RWPE2 (cell line): ENCODE measurements around the gene LRRC42.

Source experiments
- ATAC-seq: fragments of 200-7000 bp; cut with Tn5 transposase; 3 replicates; pipeline ENCODE4 v1.9.1; 2021; ENCODE audit warnings: low read depth
- DNase-seq: peaks from one replicate; pipeline ENCODE4 v3.0.0-alpha.2; 2020; ENCODE audit warnings: low spot score
- H3K27ac ChIP-seq: fragments of 450-650 bp; 2 replicates; pipeline ENCODE4 v1.5.1; 2017; ENCODE audit warnings: mild to moderate bottlenecking; ENCODE audit not compliant: poor library complexity, severe bottlenecking
- H3K27me3 ChIP-seq: fragments of 250-450 bp; sonication (Bioruptor Pico); 2 replicates; pipeline ENCODE4 v1.5.1; 2021; ENCODE audit warnings: mild to moderate bottlenecking, moderate library complexity; ENCODE audit not compliant: insufficient read depth, poor library complexity, severe bottlenecking
- H3K36me3 ChIP-seq: fragments of 250-450 bp; sonication (Bioruptor Pico); 2 replicates; pipeline ENCODE4 v1.5.1; 2020; ENCODE audit warnings: low read depth, mild to moderate bottlenecking, moderate library complexity
- H3K4me1 ChIP-seq: fragments of 250-450 bp; sonication (Bioruptor Pico); 2 replicates; pipeline ENCODE4 v1.5.1; 2021; ENCODE audit warnings: mild to moderate bottlenecking, moderate library complexity; ENCODE audit not compliant: insufficient read depth, poor library complexity, severe bottlenecking
- H3K4me3 ChIP-seq: fragments of 250-450 bp; sonication (Bioruptor Pico); 2 replicates; pipeline ENCODE4 v1.5.1; 2021; ENCODE audit warnings: mild to moderate bottlenecking, moderate library complexity; ENCODE audit not compliant: severe bottlenecking
- H3K9me3 ChIP-seq: fragments of 250-450 bp; sonication (Bioruptor Pico); 2 replicates; pipeline ENCODE4 v1.5.1; 2021; ENCODE audit warnings: mild to moderate bottlenecking, moderate library complexity; ENCODE audit not compliant: severe bottlenecking
- CTCF ChIP-seq: fragments of 450-650 bp; IDR thresholded peaks from one replicate; pipeline ENCODE4 v1.5.1; 2017; ENCODE audit warnings: mild to moderate bottlenecking, moderate library complexity; ENCODE audit not compliant: poor library complexity, severe bottlenecking

The LRRC42 gene

DNA sequence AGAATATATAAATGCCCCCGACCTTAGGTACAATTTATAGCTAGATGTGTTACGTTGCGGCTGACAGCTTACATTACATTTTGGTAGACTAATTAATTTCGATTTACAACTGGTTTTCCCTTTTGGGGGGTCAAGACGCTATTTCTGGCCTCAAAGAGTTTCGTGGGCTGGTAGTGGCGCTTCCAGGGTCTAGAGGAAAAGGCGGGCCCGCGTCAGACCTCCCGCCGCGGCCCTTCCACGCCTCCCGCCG lies 1.0 kb upstream of the LRRC42 start:
- no peak for TF ChIP-seq CTCF
- ATAC-seq = no peak
- Histone ChIP-seq H3K4me3 (peak overlapping the region; percentile 62), H3K27ac (peak overlapping the region; percentile 73), H3K9me3 (no peaks in the 10 kb centered on the region), H3K36me3 (peaks cover 29% of the 10 kb centered on the region), H3K4me1 (peaks cover 4% of the 10 kb centered on the region), H3K27me3 (no peaks in the 10 kb centered on the region)
- DNase-seq = no peak

DNA sequence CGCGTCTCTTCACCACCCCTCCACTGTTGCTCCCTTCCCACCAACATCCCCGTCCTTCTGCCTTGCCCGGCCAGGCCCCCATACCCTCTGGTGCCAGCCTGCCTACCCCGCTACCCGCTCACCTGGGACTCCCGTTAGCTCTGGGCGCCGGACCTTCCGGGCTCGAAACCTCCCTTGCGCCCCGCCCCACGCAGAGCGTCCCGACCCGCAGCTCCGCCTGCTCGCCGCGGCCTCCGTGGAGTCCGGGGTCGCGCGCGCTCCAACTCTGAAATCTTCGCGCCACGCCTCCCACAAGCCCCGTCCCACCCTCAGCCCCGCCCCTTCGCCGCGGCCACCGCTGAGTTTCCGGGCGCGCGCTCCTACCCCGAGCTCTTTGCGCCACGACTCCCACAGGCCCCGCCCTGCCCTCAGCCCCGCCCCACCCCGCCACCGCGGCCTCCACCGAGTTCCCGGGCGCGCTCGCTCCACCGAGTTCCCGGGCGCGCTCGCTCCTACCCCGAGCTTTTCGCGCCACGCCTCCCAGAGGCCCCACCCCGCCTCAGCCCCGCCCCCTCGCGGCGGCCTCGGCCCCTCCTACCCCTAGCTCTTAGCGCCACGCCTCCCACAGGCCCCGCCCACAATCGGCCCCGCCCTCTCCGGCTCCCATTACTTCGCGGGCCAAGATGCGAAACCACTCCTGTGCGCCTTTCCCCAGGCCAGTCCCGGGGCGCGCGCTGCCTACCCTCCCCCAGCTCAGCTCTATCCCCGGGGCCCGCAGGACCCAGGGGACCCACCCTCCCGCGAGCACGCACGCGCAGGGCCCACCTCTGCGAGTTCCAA lies 508 bp upstream of the LRRC42 start, which contains the start of gene IFT25:
Gene IFT25 (minus strand): TSS at position 267 of the 819 bp plus-strand sequence. CDS start 5,617 bp downstream, outside the sequence.
- H3K4me1 ChIP-seq = peaks cover 4% of the 10 kb centered on the region
- H3K36me3 ChIP-seq = peaks cover 30% of the 10 kb centered on the region
- TF ChIP-seq CTCF = no peak
- H3K4me3 ChIP-seq = peak within 1 kb of the TSS; percentile 75
- no peaks in the 10 kb centered on the region for H3K9me3 ChIP-seq
- ATAC-seq (peak; percentile 86), DNase-seq (peak; percentile 90)
- H3K27me3 ChIP-seq = no peaks in the 10 kb centered on the region
- peak within 1 kb of the TSS; percentile 73 for H3K27ac ChIP-seq

DNA sequence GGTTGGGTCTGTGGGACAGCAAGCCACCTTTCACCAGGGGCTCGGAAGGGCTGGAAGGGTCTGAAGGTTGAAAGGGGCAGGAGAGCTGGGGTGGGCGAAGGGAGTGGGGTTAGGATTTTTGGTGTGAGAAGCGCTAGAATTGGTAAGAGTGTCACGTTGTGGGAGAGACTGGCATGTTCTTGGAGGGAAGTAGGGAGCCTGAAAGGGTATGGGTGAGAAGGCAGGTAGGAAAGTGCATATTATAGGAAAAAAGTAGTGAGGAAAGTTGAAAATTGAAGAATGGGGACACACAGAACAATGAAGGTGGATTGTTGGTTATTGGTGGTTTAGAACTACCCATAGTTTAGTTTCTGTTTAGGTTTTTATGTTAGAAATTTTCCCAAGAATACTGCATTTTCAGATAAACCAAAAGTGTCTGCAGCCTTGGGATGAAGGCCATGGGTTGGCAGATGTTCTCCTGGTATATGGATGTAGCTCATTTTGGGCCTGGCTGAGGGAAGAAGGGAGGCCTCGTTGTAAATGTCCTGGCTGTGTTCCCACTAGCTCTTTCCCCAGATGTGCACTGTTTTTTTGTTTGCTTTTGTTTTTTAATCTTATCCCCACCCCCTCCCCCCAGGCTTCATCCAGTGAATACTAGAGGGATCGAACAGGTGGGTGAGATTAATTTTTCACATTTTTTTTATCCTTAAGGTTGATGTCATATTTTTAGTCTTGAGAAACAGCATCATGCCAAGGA lies 1.2 kb downstream of the LRRC42 start:
- Histone ChIP-seq H3K4me3 (peak overlapping the region; percentile 75), H3K27me3 (no peaks in the 10 kb centered on the region), H3K27ac (peak overlapping the region; percentile 73), H3K36me3 (peaks cover 43% of the 10 kb centered on the region), H3K9me3 (no peaks in the 10 kb centered on the region), H3K4me1 (peaks cover 4% of the 10 kb centered on the region)
- DNase-seq = no peak
- ATAC-seq = no peak
- TF ChIP-seq CTCF = no peak

GRCh38 chr1:53948291-53948690 lies 2.1 kb downstream of the LRRC42 start:
- no peak for TF ChIP-seq CTCF
- Histone ChIP-seq H3K9me3 (no peaks in the 10 kb centered on the region), H3K27me3 (no peaks in the 10 kb centered on the region), H3K27ac (peak overlapping the region; percentile 73), H3K4me3 (no peak overlapping the region), H3K4me1 (peaks cover 4% of the 10 kb centered on the region), H3K36me3 (peaks cover 53% of the 10 kb centered on the region)
- no peak for ATAC-seq
- DNase-seq = no peak
